Ammon's horn (tissue), 1 donor: ENCODE measurements around the gene ZC3H18.

ENCODE experiments used
- DNase-seq: peaks from one replicate; pipeline ENCODE4 v3.0.0-alpha.2; 2016; ENCODE audit warnings: low spot score

Gene ZC3H18

GRCh38 chr16:88623858-88624257 lies 53.7 kb downstream of the ZC3H18 start:
- no peak for DNase-seq

GRCh38 chr16:88624481-88624880 lies 54.3 kb downstream of the ZC3H18 start:
- no peak for DNase-seq

- no peak for DNase-seq
Measured at GRCh38 chr16:88624977-88625576, 54.9 kb downstream of the ZC3H18 start.

GRCh38 chr16:88626646-88627045 lies 56.4 kb downstream of the ZC3H18 start:
- DNase-seq, result no peak

GRCh38 chr16:88627531-88628411 lies 57.6 kb downstream of the ZC3H18 start:
- no peak for DNase-seq

- no peak for DNase-seq
Measured at GRCh38 chr16:88628512-88628974, 58.3 kb downstream of the ZC3H18 start.

GRCh38 chr16:88629835-88630234 lies 59.6 kb downstream of the ZC3H18 start:
- DNase-seq, result no peak

GRCh38 chr16:88630433-88630832 lies 60.2 kb downstream of the ZC3H18 start:
- DNase-seq, result no peak

- DNase-seq, result no peak
Measured at GRCh38 chr16:88630941-88631340, 60.7 kb downstream of the ZC3H18 start.

GRCh38 chr16:88631384-88631783 lies 61.2 kb downstream of the ZC3H18 start:
- no peak for DNase-seq

GRCh38 chr16:88631920-88632586 lies 61.9 kb downstream of the ZC3H18 start:
- DNase-seq, result no peak

- no peak for DNase-seq
Measured at GRCh38 chr16:88632587-88632930, 62.4 kb downstream of the ZC3H18 start.

GRCh38 chr16:88633684-88634140 lies 63.5 kb downstream of the ZC3H18 start:
- DNase-seq, result peak; percentile 47

GRCh38 chr16:88634141-88634993 lies 64.2 kb downstream of the ZC3H18 start:
- DNase-seq, result no peak

GRCh38 chr16:88634994-88635670 lies 64.9 kb downstream of the ZC3H18 start:
- DNase-seq, result no peak

GRCh38 chr16:88635671-88636319 lies 65.6 kb downstream of the ZC3H18 start:
- no peak for DNase-seq

GRCh38 chr16:88636488-88637265 lies 66.5 kb downstream of the ZC3H18 start:
- no peak for DNase-seq

- no peak for DNase-seq
Measured at GRCh38 chr16:88638323-88639230, 68.4 kb downstream of the ZC3H18 start, which contains the start of gene IL17C. TSS of gene IL17C (plus strand) at chr16:88638572. CDS start at chr16:88638642, 70 bp downstream.
